ENCODE data around the gene ELAVL1.

The ELAVL1 gene

DNA sequence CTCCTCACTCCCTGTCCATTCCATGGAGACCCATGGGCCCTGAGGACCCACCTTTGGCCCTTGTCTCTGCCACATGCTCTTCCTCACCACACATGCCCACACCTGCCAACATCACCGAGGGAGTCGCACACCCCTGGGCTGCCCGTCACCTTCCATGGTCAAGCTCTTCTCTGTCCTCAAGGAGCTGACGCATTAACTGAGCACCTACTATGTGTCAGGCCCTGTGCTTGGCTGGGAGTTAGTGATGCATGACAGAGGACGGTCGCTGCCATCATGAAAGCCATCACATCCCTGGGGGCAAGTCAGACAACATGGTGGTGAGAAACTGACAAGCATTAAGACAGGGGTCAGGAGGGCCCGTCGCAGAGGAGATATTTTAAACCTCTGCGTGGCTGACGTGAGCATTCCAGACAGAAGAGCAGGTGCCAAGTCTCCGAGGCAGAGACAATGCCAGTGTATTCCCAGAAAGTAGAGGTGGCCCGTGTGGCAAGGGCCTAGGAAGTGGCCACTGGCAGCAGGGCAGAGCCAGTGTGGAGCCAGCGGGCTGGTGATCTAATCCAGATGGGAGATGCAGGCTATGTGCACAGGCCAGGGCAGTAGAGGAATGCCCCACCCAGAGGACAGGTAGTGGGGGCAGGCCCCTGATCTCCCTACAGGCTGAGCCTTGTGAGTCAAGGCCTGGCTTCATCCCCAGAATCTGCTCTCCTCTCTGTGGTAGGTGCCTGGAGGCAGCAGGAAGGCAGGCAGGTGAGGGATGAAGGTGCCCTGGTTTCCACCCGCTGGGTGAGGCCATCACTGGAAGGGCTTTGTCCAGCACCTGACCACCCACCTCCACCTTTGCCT lies 21.2 kb downstream of the ELAVL1 start:
- peak; percentile 55 for DNase-seq (ENCODE audit: low spot score)

DNA sequence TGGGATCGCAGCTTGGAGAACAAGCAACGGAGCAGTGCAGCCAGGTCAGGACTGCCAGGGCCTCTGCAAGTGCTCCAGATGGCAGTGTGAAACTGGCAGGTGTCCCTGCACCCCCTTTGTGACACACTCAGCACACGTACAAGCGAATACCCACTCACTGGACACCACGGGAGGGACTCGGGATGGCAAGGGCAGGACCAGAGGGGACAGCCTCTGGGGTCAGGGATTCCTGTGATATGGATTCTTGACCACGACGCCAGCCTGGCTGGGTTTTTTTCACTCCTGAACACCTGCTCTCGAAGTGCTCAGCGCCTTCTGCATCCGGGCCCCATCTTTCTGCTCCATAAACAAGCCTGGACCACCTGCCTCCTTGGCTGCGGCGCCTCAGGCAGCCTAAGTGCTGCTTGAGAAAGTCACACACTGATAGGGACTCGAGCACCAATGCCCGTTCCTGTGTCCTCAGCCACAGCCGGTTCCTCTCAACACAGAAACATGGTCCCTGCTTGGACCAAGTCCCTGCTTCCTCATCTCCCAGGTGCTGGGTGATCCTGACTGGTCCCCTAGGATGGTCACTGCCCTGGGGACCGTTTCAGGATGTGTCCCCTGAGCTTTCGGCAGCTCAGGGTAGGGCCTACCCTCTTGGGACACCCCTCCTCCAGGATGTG lies 22.0 kb downstream of the ELAVL1 start:
- DNase-seq (ENCODE audit: low spot score) = no peak

- peak; percentile 36 for DNase-seq (ENCODE audit: low spot score)
These were observed 22.8 kb downstream of the ELAVL1 start for GRCh38 chr19:7982651-7983099.

DNA sequence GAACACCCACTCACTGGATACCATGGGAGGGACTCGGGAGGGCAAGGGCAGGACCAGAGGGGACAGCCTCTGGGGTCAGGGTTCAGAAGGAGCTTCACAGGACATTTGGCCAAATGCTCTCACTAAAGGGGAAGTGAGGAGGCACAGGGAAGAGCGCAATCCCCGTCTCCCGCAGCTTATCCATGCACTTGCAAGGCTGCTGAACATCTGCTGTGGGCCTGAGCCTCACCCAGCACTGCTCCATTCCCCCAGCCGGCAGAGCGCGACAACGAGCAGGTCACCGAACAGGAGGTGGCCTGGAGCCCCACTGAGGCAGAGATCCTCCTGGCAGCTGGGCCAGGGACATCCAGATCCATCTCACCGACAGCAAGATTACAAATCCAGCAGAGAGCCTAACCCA lies 23.3 kb downstream of the ELAVL1 start:
- no peak for DNase-seq (ENCODE audit: low spot score)

DNA sequence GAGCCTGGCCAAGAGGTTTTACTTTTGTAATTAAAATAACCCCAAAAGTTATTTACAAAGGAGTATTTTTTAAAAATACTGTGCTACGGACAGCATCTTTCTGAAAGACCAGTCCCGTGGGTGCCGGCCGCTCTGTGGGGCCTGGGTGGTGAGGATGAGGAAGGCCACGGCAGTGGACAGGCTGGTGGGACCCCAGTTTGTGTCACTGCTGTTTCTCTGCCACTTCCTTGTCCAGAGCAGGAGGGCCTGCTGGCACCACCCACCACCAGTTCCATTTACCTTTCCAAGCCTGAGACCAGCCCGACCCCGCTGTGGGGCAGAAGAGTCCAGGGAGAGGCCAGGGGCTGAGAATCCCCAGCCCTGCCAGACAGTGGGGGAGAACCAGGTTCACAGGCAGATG lies 23.8 kb downstream of the ELAVL1 start:
- DNase-seq (ENCODE audit: low spot score) = no peak

DNA sequence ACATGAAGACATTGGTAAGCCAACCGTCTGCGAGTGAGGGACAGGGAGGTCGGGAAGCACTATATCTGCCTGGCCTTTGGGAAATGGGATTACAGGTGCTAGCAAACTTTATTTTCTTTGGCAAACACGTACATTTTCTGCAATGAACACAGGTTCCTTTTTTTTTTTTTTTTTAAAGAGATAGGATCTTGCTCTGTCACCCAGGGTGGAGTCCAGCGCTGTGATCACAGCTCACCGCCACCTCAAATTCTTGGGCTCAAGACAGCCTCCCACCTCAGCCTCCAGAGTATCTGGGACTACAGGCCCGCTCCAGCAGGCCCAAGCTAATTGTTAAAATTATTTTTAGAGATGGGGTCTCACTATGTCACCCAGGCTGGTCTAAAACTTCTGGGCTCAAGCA lies 24.2 kb downstream of the ELAVL1 start:
- no peak for DNase-seq (ENCODE audit: low spot score)

- no peak for DNase-seq (ENCODE audit: low spot score)
These were observed 24.8 kb downstream of the ELAVL1 start for GRCh38 chr19:7980635-7981121.

- no peak for DNase-seq (ENCODE audit: low spot score)
These were observed 25.3 kb downstream of the ELAVL1 start for GRCh38 chr19:7980168-7980567.

- DNase-seq (ENCODE audit: low spot score) = no peak
These were observed 25.9 kb downstream of the ELAVL1 start for GRCh38 chr19:7979559-7979958.

DNA sequence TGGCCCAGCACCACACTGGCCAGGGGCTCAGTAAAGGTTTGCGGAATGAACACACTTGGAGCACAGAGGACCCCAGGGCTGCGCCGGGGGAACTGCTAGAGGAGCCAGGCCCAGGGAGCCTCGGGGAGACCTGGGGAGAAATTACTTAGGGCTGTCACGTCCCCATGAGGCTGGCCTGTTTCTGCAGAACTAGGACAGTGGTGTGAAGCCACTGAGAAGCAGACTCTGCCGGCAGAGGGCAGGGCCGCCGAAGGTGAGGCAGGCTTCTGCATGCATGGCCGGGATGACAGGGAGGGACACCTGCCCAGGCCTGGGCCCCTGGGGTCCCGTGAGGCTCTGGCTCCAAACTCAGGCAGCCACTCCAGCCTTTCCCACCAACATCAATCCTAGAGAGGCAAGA lies 26.4 kb downstream of the ELAVL1 start:
- DNase-seq (ENCODE audit: low spot score) = no peak

DNA sequence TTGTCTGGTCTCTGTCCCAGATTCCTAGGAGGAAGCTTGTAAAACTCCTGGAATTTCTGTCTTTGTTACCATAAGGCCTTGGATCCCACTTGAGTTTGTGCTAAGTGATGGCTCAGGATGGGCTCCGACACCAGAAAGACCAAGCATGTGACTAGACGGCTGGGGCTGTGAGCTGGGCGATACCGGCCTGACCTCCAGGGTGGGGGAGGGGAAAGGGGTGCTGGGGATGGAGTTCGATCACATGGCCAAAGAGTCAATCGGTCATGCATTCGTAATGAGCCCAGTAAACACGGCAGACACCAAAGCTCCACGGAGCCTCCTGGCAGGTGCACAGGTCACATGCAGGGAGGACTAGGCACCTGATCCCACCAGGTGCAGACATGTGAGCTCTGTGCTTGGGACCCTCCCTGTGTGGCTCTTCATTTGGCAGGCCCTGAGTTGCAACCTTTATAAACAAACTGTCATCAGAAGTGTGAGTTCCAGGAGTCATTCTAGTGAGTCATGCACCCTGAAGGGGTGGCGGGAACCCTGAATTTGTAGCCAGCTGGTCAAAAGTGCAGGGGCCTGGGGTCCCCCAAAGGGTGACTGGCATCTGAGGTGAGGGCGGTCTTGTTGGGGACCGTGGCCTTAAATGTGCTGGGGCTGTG lies 27.1 kb downstream of the ELAVL1 start:
- peak; percentile 30 for DNase-seq (ENCODE audit: low spot score)

DNA sequence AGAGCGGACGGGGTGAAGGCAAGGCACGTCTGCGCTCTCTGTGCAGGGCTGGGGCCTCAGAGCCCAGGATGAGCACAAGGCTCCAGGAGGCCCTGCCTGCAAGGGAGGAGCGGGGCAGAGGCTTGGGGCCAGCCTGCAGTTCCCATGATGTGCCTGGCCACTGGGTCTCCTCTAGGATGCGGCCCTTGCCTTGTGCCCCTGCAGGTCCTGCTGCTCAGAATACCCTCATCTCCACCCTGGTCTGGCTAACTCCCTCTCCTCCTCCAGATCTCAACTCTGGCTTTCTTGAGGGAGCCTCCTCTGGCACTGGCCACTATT lies 27.8 kb downstream of the ELAVL1 start:
- no peak for DNase-seq (ENCODE audit: low spot score)

- no peak for DNase-seq (ENCODE audit: low spot score)
These were observed 28.3 kb downstream of the ELAVL1 start for GRCh38 chr19:7977021-7977722.

DNA sequence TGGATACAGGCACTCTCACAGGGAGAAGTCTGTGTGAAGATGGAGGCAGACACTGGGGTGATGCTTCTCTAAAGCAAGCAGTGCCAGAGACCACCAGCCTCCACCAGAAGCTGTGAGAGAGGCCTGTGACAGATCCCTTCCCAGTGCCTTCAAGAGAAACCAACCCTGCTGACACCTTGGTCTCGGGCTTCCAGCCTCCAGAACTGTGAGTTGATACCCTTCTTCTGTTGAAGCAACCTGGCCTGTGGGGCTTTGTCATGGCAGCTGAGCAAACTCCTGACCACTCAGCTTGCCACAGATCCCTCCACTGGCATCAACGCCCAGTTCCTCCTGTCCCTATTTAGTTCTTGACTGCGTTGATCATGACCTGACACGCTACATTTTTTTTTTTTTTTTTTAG lies 29.0 kb downstream of the ELAVL1 start:
- DNase-seq (ENCODE audit: low spot score) = no peak

DNA sequence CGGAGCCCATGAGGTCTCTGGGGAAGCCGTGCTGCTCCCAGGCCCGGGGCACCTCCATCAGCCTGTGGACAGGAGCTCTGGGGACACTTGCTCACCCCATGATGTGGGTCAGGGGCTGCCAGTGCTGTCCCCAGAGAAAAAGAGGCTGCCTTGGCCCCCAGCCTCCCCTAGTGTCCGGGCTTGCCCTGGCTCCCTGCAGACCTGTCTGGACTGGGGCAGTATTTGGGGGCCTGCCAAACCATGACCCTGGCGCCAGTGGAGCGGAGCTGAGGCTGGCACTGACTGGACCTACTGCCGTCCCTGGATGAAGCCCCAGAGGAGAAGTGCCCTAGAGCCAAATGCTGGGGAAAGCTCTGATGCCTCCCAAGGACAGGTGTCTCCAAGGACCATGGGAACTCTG lies 30.4 kb downstream of the ELAVL1 start:
- no peak for DNase-seq (ENCODE audit: low spot score)

GRCh38 chr19:7973883-7974282 lies 31.6 kb downstream of the ELAVL1 start:
- no peak for DNase-seq (ENCODE audit: low spot score)

DNA sequence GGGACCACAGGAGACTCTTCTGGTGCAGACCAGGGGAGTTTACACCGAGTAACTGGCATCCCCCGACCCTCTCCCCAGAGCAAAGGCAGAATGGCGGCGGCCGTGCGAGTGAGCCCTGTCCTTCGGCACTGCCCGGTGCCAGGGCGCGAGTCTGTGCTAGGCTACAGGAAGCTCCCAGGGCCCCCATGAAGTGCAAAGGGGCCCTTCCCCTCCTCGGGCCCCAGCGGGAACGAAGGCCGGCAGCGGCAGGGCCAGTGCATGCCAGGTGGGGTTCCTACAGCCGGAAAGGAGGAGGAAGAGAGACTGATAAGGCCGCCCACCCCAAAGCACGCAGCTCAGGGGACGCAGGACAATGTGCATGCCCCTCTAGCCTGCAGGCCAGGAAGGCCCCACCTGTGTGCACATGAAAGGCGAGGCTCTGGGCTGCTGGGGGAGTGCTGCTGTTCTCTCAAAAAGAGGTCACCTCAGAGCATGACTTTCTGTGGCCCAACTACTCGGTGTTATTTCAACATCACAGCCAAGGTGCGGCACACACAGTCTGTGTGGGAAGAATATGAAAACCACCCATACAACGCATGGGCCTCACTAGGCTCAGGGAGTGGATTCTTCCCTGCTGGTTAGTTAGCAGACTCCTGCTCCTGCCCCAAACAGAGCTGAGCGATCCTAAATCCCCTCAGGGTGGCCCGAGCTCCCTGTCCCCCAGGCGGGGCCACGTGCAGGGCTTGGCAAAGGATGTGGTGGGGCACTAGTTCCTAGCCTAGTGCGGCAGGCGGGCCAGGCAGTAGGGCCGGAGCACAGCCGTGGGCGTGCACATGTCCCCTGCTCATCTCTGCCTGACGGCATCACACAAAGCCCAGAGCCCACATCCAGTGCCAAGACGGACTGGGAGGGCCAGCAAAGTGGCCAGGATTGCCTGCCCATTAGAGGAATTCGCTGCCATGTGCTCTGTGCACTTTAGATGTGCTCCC lies 33.6 kb downstream of the ELAVL1 start:
- DNase-seq (ENCODE audit: low spot score) = no peak

GRCh38 chr19:7970716-7971448 lies 34.6 kb downstream of the ELAVL1 start:
- DNase-seq (ENCODE audit: low spot score) = peak; percentile 51

- no peak for DNase-seq (ENCODE audit: low spot score)
These were observed 35.9 kb downstream of the ELAVL1 start for GRCh38 chr19:7969555-7969939.

- DNase-seq (ENCODE audit: low spot score) = no peak
These were observed 36.5 kb downstream of the ELAVL1 start for GRCh38 chr19:7968796-7969554.

Data from kidney tubule cell (primary cell).